ENCODE data around the gene SNX5.

Gene SNX5

GRCh38 chr20:17966432-17967310 lies 1.9 kb downstream of the SNX5 start:
- ATAC-seq (ENCODE audit: insufficient read depth, low read depth), result peak; percentile 26; the same call in 2 of the 3 replicates
- peaks cover 73% of the 10 kb centered on the region for H4K20me1 ChIP-seq (ENCODE audit: insufficient read depth, low read length)
- peak; percentile 33 for DNase-seq
- H2AFZ ChIP-seq (ENCODE audit: low read depth, low read length), result no peak overlapping the region
- H3K9ac ChIP-seq (ENCODE audit: low read depth, low read length), result peak overlapping the region; percentile 89
- H3K9me3 ChIP-seq (ENCODE audit: insufficient read depth, low read length, severe bottlenecking), result no peaks in the 10 kb centered on the region
- peak overlapping the region; percentile 72 to 85 for H3K4me3 ChIP-seq (ENCODE audit: low read depth in 1 of 2, low read length in 2 of 2)
- TF ChIP-seq EZH2 (IDR thresholded peaks at IDR 0.05; ENCODE audit: borderline replicate concordance, low read depth, low read length, severe bottlenecking), result no peak
- TF ChIP-seq, protein P1, sequence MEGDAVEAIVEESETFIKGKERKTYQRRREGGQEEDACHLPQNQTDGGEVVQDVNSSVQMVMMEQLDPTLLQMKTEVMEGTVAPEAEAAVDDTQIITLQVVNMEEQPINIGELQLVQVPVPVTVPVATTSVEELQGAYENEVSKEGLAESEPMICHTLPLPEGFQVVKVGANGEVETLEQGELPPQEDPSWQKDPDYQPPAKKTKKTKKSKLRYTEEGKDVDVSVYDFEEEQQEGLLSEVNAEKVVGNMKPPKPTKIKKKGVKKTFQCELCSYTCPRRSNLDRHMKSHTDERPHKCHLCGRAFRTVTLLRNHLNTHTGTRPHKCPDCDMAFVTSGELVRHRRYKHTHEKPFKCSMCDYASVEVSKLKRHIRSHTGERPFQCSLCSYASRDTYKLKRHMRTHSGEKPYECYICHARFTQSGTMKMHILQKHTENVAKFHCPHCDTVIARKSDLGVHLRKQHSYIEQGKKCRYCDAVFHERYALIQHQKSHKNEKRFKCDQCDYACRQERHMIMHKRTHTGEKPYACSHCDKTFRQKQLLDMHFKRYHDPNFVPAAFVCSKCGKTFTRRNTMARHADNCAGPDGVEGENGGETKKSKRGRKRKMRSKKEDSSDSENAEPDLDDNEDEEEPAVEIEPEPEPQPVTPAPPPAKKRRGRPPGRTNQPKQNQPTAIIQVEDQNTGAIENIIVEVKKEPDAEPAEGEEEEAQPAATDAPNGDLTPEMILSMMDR (IDR thresholded peaks at IDR 0.05; ENCODE audit: borderline replicate concordance, extremely low read depth, low read length, poor library complexity, severe bottlenecking), result peak; percentile 50
- H3K27me3 ChIP-seq (ENCODE audit: insufficient read depth, low read length, poor library complexity), result no peaks in the 10 kb centered on the region
- peak overlapping the region; percentile 98 for H3K27ac ChIP-seq (ENCODE audit: low read length)
- peaks cover 73% of the 10 kb centered on the region for H3K36me3 ChIP-seq (ENCODE audit: insufficient read depth, low read length)
- peaks cover 70% of the 10 kb centered on the region for H3K4me1 ChIP-seq (ENCODE audit: insufficient read depth, low read length)
- H3K4me2 ChIP-seq (ENCODE audit: insufficient read depth, low read length), result peak overlapping the region; percentile 84
- peaks cover 97% of the 10 kb centered on the region for H3K79me2 ChIP-seq (ENCODE audit: insufficient read depth, low read length)

DNA sequence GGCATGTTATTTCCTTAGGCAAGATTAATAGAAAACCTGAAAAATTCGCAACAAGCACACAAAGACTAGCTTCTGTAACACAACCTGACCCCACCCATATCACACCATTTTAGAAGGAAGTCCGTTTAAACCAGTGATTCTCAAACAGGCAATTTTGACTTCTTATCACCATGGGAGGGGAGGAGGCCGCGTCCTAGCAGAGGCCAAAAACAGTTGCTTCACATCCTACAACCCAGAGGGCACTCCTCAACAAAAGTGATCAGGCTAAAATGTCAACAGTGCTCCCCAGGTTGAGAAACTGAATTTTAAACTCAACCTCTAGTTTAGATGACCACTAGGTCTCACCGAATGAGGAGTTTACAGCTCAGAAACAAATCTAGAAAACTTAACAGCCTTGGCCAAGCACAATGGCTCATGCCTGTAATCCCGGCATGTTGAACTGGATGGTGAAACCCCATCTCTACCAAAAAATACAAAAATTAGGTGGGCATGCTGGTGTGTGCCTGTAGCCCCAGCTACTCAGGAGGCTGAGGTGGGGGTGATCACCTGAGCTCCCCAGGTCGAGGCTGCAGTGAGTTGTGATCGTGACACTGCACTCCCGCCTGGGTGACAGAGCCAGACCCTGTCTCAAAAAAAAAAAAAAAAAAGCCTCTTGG lies 3.4 kb downstream of the SNX5 start:
- Histone ChIP-seq H3K4me2 (ENCODE audit: insufficient read depth, low read length) (peak overlapping the region; percentile 84), H3K9ac (ENCODE audit: low read depth, low read length) (peak overlapping the region; percentile 89), H3K4me3 (ENCODE audit: low read depth in 1 of 2, low read length in 2 of 2) (peak overlapping the region; percentile 72 to 85; a peak in 3 of 4 replicates), H3K27ac (ENCODE audit: low read length) (peak overlapping the region; percentile 98), H3K79me2 (ENCODE audit: insufficient read depth, low read length) (peaks cover 97% of the 10 kb centered on the region), H3K9me3 (ENCODE audit: insufficient read depth, low read length, severe bottlenecking) (no peaks in the 10 kb centered on the region), H3K4me1 (ENCODE audit: insufficient read depth, low read length) (peaks cover 64% of the 10 kb centered on the region), H4K20me1 (ENCODE audit: insufficient read depth, low read length) (peaks cover 76% of the 10 kb centered on the region), H3K36me3 (ENCODE audit: insufficient read depth, low read length) (peaks cover 76% of the 10 kb centered on the region), H2AFZ (ENCODE audit: low read depth, low read length) (no peak overlapping the region), H3K27me3 (ENCODE audit: insufficient read depth, low read length, poor library complexity) (no peaks in the 10 kb centered on the region)
- DNase-seq, result no peak
- TF ChIP-seq EZH2 (IDR thresholded peaks at IDR 0.05; ENCODE audit: borderline replicate concordance, low read depth, low read length, severe bottlenecking), result no peak
- TF ChIP-seq, protein P1 (IDR thresholded peaks at IDR 0.05; ENCODE audit: borderline replicate concordance, extremely low read depth, low read length, poor library complexity, severe bottlenecking), result no peak
- ATAC-seq (ENCODE audit: insufficient read depth, low read depth), result no peak

- Histone ChIP-seq H3K9me3 (ENCODE audit: insufficient read depth, low read length, severe bottlenecking) (no peaks in the 10 kb centered on the region), H2AFZ (ENCODE audit: low read depth, low read length) (no peak overlapping the region), H3K36me3 (ENCODE audit: insufficient read depth, low read length) (peaks cover 77% of the 10 kb centered on the region), H3K4me3 (ENCODE audit: low read depth in 1 of 2, low read length in 2 of 2) (peak overlapping the region; percentile 7 to 72; a peak in 3 of 4 replicates), H3K4me1 (ENCODE audit: insufficient read depth, low read length) (peaks cover 66% of the 10 kb centered on the region), H3K27me3 (ENCODE audit: insufficient read depth, low read length, poor library complexity) (no peaks in the 10 kb centered on the region), H3K79me2 (ENCODE audit: insufficient read depth, low read length) (peaks cover 97% of the 10 kb centered on the region), H3K4me2 (ENCODE audit: insufficient read depth, low read length) (peak overlapping the region; percentile 84), H3K9ac (ENCODE audit: low read depth, low read length) (peak overlapping the region; percentile 89), H3K27ac (ENCODE audit: low read length) (peak overlapping the region; percentile 98), H4K20me1 (ENCODE audit: insufficient read depth, low read length) (peaks cover 82% of the 10 kb centered on the region)
- DNase-seq, result no peak
- no peak for TF ChIP-seq EZH2 (IDR thresholded peaks at IDR 0.05; ENCODE audit: borderline replicate concordance, low read depth, low read length, severe bottlenecking)
- TF ChIP-seq, protein P1 (IDR thresholded peaks at IDR 0.05; ENCODE audit: borderline replicate concordance, extremely low read depth, low read length, poor library complexity, severe bottlenecking), result no peak
- ATAC-seq (ENCODE audit: insufficient read depth, low read depth), result no peak
These were observed 4.0 kb downstream of the SNX5 start for GRCh38 chr20:17964632-17965031.

Measured in DND-41 (cell line).